Mesenchymal stem cell (in vitro differentiated cells and primary cell): ENCODE data around the gene BLVRA.
A peak's percentile ranks its signal among the peaks of the same experiment; 100 is the strongest.

Experiments
- DNase-seq: peaks from one replicate; pipeline ENCODE4 v3.0.0-alpha.2; 2013
- H2AFZ ChIP-seq: one replicate; pipeline ENCODE4 v1.6.1; 2013; ENCODE audit warnings: low read depth, mild to moderate bottlenecking, control low read depth, inconsistent platforms, low read length, moderate library complexity
- H2AK5ac ChIP-seq: 2 replicates; pipeline ENCODE4 v1.6.1; 2013; ENCODE audit warnings: low read length, moderate library complexity, mild to moderate bottlenecking, inconsistent platforms; ENCODE audit not compliant: severe bottlenecking
- H2BK120ac ChIP-seq: one replicate; pipeline ENCODE4 v1.6.1; 2013; ENCODE audit warnings: low read depth, mild to moderate bottlenecking, inconsistent platforms, low read length, moderate library complexity
- H2BK12ac ChIP-seq, 2 experiments: one replicate each; pipeline ENCODE4 v1.6.1; 2013; ENCODE audit warnings: inconsistent platforms in 2 of 2, low read length in 2 of 2, mild to moderate bottlenecking in 2 of 2, moderate library complexity in 2 of 2, control low read depth in 1 of 2
- H2BK15ac ChIP-seq: one replicate; pipeline ENCODE4 v1.6.1; 2013; ENCODE audit warnings: mild to moderate bottlenecking, low read depth, inconsistent platforms; ENCODE audit not compliant: poor library complexity, severe bottlenecking
- H2BK5ac ChIP-seq: 2 replicates; pipeline ENCODE4 v1.6.1; 2013; ENCODE audit warnings: low read depth, mild to moderate bottlenecking, low read length, control low read depth, inconsistent platforms; ENCODE audit not compliant: poor library complexity, severe bottlenecking
- H3K14ac ChIP-seq, 2 experiments: one replicate each; pipeline ENCODE4 v1.6.1; 2013; ENCODE audit warnings: inconsistent platforms in 2 of 2, low read length in 2 of 2, control low read depth in 1 of 2, mild to moderate bottlenecking in 1 of 2, moderate library complexity in 1 of 2
- H3K18ac ChIP-seq, 2 experiments: one replicate each; pipeline ENCODE4 v1.6.1; 2013; ENCODE audit warnings: inconsistent platforms in 2 of 2, low read length in 2 of 2, control low read depth in 1 of 2, low read depth in 1 of 2, mild to moderate bottlenecking in 1 of 2
- H3K23ac ChIP-seq, 2 experiments: one replicate each; pipeline ENCODE4 v1.6.1; 2013; ENCODE audit warnings: inconsistent platforms in 2 of 2, low read length in 2 of 2, mild to moderate bottlenecking in 2 of 2, moderate library complexity in 2 of 2, control low read depth in 1 of 2
- H3K27ac ChIP-seq: 2 replicates; pipeline ENCODE4 v1.5.1; 2013; ENCODE audit warnings: mild to moderate bottlenecking, moderate library complexity, low read length, control low read depth, inconsistent platforms; ENCODE audit not compliant: poor library complexity, severe bottlenecking
- H3K27me3 ChIP-seq, 2 experiments: 2 replicates each; pipeline versions ENCODE4 v1.6.1 to v1.7.0; 2013; ENCODE audit warnings: low read length in 2 of 2, mild to moderate bottlenecking in 2 of 2, moderate library complexity in 2 of 2, control low read depth in 1 of 2, inconsistent platforms in 1 of 2; ENCODE audit not compliant: control insufficient read depth in 1 of 2, insufficient read depth in 1 of 2
- H3K36me3 ChIP-seq, 2 experiments: 2 replicates each; pipeline versions ENCODE4 v1.6.1 to v1.7.0; 2013; ENCODE audit warnings: low read length in 2 of 2, control low read depth in 1 of 2, inconsistent platforms in 1 of 2, low read depth in 1 of 2, mild to moderate bottlenecking in 1 of 2; ENCODE audit not compliant: insufficient read depth in 2 of 2, control insufficient read depth in 1 of 2
- H3K4ac ChIP-seq, 2 experiments: one replicate each; pipeline ENCODE4 v1.6.1; 2013; ENCODE audit warnings: inconsistent platforms in 2 of 2, low read length in 2 of 2, mild to moderate bottlenecking in 2 of 2, moderate library complexity in 2 of 2, control low read depth in 1 of 2, low read depth in 1 of 2
- H3K4me1 ChIP-seq: 2 replicates; pipeline ENCODE4 v1.6.1; 2013; ENCODE audit warnings: low read depth, low read length, control low read depth; ENCODE audit not compliant: control insufficient read depth, insufficient read depth
- H3K4me2 ChIP-seq: 2 replicates; pipeline ENCODE4 v1.6.1; 2013; ENCODE audit warnings: low read length, mild to moderate bottlenecking, inconsistent platforms; ENCODE audit not compliant: poor library complexity, severe bottlenecking
- H3K4me3 ChIP-seq, 2 experiments: 2 replicates each; pipeline versions ENCODE4 v1.5.1 to v1.7.0; 2013; ENCODE audit warnings: low read length in 2 of 2, mild to moderate bottlenecking in 2 of 2, control low read depth in 1 of 2, low read depth in 1 of 2; ENCODE audit not compliant: insufficient read depth in 1 of 2
- H3K79me1 ChIP-seq: replicated peaks from 2 replicates; pipeline ENCODE4 v1.6.1; 2013; ENCODE audit warnings: mild to moderate bottlenecking, control low read depth, low read length, inconsistent platforms; ENCODE audit not compliant: poor library complexity, severe bottlenecking
- H3K9ac ChIP-seq: 2 replicates; pipeline ENCODE4 v1.7.0; 2013; ENCODE audit warnings: mild to moderate bottlenecking, low read length, moderate library complexity
- H3K9me3 ChIP-seq: 2 replicates; pipeline ENCODE4 v1.7.0; 2013; ENCODE audit warnings: mild to moderate bottlenecking, low read length; ENCODE audit not compliant: control insufficient read depth
- H4K8ac ChIP-seq: one replicate; pipeline ENCODE4 v1.6.1; 2013; ENCODE audit warnings: inconsistent platforms, mild to moderate bottlenecking, low read length, moderate library complexity
- H4K91ac ChIP-seq: one replicate; pipeline ENCODE4 v1.6.1; 2013; ENCODE audit warnings: mild to moderate bottlenecking, low read length, inconsistent platforms
- WGBS: methylation state at CpG from one replicate; pipeline ENCODE4 v1.1.7; 2013; ENCODE audit warnings: mixed read lengths; 5-methylcytosine and 5-hydroxymethylcytosine counted together

BLVRA gene

GRCh38 chr7:43727003-43727402, 31.5 kb upstream of the BLVRA start:
- Histone ChIP-seq H3K14ac (no peak overlapping the region), H3K27me3 (no peaks in the 10 kb centered on the region), H2BK5ac (no peak overlapping the region), H3K18ac (no peak overlapping the region), H3K4ac (no peak overlapping the region), H3K36me3 (peaks cover 0 to 3% of the 10 kb centered on the region in 2 experiments), H3K4me2 (no peak overlapping the region), H2AFZ (no peak overlapping the region), H3K4me3 (no peak overlapping the region), H4K8ac (no peak overlapping the region), H3K23ac (no peak overlapping the region), H3K79me1 (peaks cover 9% of the 10 kb centered on the region), H3K9me3 (no peaks in the 10 kb centered on the region), H3K9ac (no peak overlapping the region), H2BK15ac (no peak overlapping the region), H4K91ac (no peak overlapping the region), H2BK12ac (no peak overlapping the region), H2AK5ac (no peak overlapping the region), H3K4me1 (peaks cover 1% of the 10 kb centered on the region), H3K27ac (no peak overlapping the region), H2BK120ac (no peak overlapping the region)
- 96% methylated on average over 5 of the region's 5 CpGs for WGBS
- DNase-seq: no peak

GRCh38 chr7:43727494-43727893, 31.0 kb upstream of the BLVRA start:
- Histone ChIP-seq H3K4me1 (peaks cover 1% of the 10 kb centered on the region), H4K8ac (no peak overlapping the region), H3K27me3 (no peaks in the 10 kb centered on the region), H3K9me3 (no peaks in the 10 kb centered on the region), H3K9ac (no peak overlapping the region), H3K4me3 (peak overlapping the region in 1 of 2 experiments; percentile 35), H2AK5ac (no peak overlapping the region), H2BK12ac (no peak overlapping the region), H3K4me2 (no peak overlapping the region), H3K79me1 (peaks cover 7% of the 10 kb centered on the region), H3K18ac (no peak overlapping the region), H2BK120ac (no peak overlapping the region), H4K91ac (no peak overlapping the region), H3K4ac (no peak overlapping the region), H3K14ac (no peak overlapping the region), H2AFZ (no peak overlapping the region), H3K23ac (no peak overlapping the region), H2BK15ac (no peak overlapping the region), H3K27ac (no peak overlapping the region), H3K36me3 (peaks cover 0 to 3% of the 10 kb centered on the region in 2 experiments), H2BK5ac (no peak overlapping the region)
- DNase-seq: no peak
- 43% methylated on average over 1 of the region's 1 CpG for WGBS

- peak within 1 kb of the TSS; percentile 5 to 79 for H3K23ac ChIP-seq
- H2AFZ ChIP-seq: peak within 1 kb of the TSS; percentile 62
- peak within 1 kb of the TSS; percentile 78 for H3K27ac ChIP-seq
- H4K91ac ChIP-seq: peak within 1 kb of the TSS; percentile 50
- peak within 1 kb of the TSS; percentile 74 to 94 for H3K4me3 ChIP-seq
- H2AK5ac ChIP-seq: no peak within 1 kb of the TSS
- H2BK12ac ChIP-seq: peak within 1 kb of the TSS in 1 of 2 experiments; percentile 23
- peaks cover 0 to 3% of the 10 kb centered on the region in 2 experiments for H3K36me3 ChIP-seq
- peak within 1 kb of the TSS; percentile 79 for H2BK120ac ChIP-seq
- no peak within 1 kb of the TSS for H2BK15ac ChIP-seq
- H3K4me1 ChIP-seq: peaks cover 1% of the 10 kb centered on the region
- H3K4me2 ChIP-seq: peak within 1 kb of the TSS; percentile 96
- no peak within 1 kb of the TSS for H2BK5ac ChIP-seq
- DNase-seq: peak; percentile 92
- H3K4ac ChIP-seq: peak within 1 kb of the TSS; percentile 35 to 74
- no peaks in the 10 kb centered on the region for H3K9me3 ChIP-seq
- no peaks in the 10 kb centered on the region for H3K27me3 ChIP-seq
- H3K79me1 ChIP-seq: peaks cover 3% of the 10 kb centered on the region
- peak within 1 kb of the TSS; percentile 96 for H3K9ac ChIP-seq
- H3K14ac ChIP-seq: peak within 1 kb of the TSS in 1 of 2 experiments; percentile 80
- peak within 1 kb of the TSS; percentile 96 for H4K8ac ChIP-seq
- under 1% methylated on average over 64 of the region's 66 CpGs for WGBS
- peak within 1 kb of the TSS; percentile 72 to 77 for H3K18ac ChIP-seq
Observed at GRCh38 chr7:43729214-43729923, 29.1 kb upstream of the BLVRA start, which contains the start of gene COA1. Gene COA1 (minus strand): TSS chr7:43729523. CDS start chr7:43648614, 80,909 bp downstream.

- Histone ChIP-seq H3K9ac (peak overlapping the region; percentile 96), H3K79me1 (peaks cover 1% of the 10 kb centered on the region), H3K36me3 (peaks cover 0 to 1% of the 10 kb centered on the region in 2 experiments), H3K14ac (no peak overlapping the region), H2AFZ (peak overlapping the region; percentile 62), H3K4me1 (peaks cover 1% of the 10 kb centered on the region), H2BK5ac (no peak overlapping the region), H3K4ac (peak overlapping the region; percentile 35 to 52), H2BK120ac (no peak overlapping the region), H4K91ac (no peak overlapping the region), H2BK12ac (no peak overlapping the region), H4K8ac (no peak overlapping the region), H3K18ac (peak overlapping the region in 1 of 2 experiments; percentile 77), H3K27me3 (no peaks in the 10 kb centered on the region), H2BK15ac (no peak overlapping the region), H3K4me3 (peak overlapping the region; percentile 74 to 94), H3K4me2 (peak overlapping the region; percentile 96), H3K23ac (no peak overlapping the region), H3K27ac (peak overlapping the region; percentile 78), H2AK5ac (no peak overlapping the region), H3K9me3 (no peaks in the 10 kb centered on the region)
- WGBS: 67% methylated on average over 1 of the region's 4 CpGs
- DNase-seq: no peak
Observed at GRCh38 chr7:43729924-43730248, 28.6 kb upstream of the BLVRA start.
